Activated gamma-delta T cell treated with Interleukin-2 at 50 U/mL for 16 hours (primary cell): ENCODE results near the gene CAP1.
"Not testable (repeated sequence)": the region's sequence is repeated elsewhere in the genome, so short reads cannot be mapped to it uniquely, and the experiment has no call there.

Experiments
- DNase-seq: peaks from one replicate; pipeline ENCODE4 v3.0.0-alpha.2; 2020

Gene CAP1, protein sequence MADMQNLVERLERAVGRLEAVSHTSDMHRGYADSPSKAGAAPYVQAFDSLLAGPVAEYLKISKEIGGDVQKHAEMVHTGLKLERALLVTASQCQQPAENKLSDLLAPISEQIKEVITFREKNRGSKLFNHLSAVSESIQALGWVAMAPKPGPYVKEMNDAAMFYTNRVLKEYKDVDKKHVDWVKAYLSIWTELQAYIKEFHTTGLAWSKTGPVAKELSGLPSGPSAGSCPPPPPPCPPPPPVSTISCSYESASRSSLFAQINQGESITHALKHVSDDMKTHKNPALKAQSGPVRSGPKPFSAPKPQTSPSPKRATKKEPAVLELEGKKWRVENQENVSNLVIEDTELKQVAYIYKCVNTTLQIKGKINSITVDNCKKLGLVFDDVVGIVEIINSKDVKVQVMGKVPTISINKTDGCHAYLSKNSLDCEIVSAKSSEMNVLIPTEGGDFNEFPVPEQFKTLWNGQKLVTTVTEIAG

DNA sequence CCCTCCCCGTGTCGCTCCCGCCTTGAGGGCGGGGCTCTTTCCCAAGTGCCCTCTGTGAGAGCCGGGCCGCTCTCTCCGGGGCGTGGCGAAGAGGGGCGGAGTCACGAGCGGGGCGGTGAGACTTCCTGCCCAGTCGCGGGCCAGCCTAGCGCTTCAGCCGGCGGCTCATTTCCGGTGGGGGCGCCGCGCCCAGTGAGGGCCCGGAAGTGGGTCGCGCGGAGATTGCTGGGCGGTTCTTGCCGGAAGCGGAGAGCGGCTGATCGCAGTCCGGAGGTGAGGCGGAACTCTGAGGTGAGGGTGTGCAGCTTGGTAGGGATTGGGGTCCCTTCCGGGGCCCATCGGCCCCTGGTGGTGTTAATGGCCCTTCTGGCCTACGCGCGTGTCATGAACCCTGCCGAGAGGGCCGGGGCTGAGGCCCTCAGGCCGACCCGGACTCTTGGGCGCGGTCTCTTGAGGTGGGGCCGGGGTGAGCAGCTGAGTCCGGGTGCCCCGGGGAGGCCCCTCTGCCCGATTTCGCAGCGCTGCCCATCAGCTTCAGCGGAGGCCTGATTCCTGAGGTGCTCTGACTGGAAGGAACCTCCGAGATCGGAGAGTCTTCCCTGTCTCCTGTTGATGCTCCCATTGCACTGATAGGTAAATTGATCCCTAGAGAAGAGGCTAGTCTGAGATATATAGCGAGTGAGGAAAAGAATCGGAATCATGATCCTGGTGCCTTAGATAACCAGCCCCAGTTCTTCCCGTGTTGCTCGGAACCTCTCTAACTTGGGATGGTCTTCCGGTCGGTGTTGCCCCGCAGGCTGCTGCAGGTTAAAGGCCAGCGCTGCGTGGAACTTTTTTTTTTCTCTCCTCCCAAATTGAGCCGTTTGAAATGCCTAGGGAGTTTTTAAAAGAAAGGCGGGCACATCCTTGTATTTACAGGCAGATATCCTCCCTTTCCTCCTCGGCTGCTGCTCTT lies at the start of gene CAP1:
CAP1 (plus strand) TSS at position 219 of the 955 bp plus-strand sequence. CDS start 18,618 bp downstream, outside the sequence.
- peak; percentile 100 for DNase-seq

DNA sequence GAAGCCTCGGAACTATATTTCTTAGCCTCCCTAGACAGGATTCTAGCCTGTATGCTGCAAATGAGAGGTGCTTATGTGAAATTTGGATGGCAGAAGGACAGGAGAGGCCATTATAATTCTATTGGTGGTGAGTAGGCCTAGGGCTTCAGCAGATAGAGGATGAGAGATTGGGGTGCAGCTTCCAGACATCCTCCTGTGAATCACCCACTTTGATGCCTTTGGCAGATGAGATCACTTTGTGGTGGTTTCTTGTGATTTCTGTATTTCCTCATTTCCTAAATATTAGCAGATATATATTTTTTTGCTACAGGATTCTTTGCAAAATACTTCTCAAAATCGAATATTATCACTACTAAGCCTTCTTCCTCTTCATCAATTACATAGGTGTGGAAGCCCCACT lies 48.3 kb upstream of the CAP1 start:
- DNase-seq: no peak

DNA sequence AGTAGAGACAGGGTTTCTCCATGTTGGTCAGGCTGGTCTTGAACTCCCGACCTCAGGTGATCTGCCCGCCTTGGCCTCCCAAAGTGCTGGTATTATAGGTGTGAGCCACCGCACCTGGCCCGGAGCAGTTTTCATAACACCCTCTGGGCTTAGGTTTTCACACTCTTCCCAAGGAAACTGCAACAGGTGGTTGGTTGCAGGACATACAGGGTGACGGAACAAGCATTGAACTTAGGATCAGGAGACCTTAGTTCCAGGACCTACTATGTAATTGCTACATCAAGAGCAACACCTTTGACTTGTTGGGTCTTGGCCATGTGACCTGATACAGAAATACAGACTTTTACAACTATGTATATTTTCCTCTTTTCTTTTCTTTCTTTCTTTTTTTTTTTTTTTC lies 47.6 kb upstream of the CAP1 start:
- DNase-seq: no peak

DNA sequence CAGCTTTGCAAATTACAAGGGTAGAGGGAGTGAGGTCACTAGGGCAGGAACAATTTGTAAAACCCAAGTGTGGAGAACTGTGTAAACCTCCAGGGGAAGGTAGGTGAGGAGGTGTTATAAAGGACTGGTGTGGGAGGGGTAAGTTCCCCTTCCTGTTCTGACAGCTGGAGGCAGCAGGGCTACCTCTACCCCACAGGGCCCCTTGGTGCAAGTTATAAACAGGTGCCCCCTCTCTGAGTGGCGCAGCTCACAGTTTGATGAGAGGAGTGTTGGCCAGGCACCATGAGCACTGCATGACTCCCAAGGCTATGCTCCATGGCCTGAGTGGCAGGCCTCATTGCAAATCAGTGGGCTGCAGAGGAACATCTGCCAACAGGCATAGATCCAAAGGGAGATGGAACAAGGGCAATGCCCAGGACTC lies 44.5 kb upstream of the CAP1 start:
- DNase-seq: peak; percentile 30

DNA sequence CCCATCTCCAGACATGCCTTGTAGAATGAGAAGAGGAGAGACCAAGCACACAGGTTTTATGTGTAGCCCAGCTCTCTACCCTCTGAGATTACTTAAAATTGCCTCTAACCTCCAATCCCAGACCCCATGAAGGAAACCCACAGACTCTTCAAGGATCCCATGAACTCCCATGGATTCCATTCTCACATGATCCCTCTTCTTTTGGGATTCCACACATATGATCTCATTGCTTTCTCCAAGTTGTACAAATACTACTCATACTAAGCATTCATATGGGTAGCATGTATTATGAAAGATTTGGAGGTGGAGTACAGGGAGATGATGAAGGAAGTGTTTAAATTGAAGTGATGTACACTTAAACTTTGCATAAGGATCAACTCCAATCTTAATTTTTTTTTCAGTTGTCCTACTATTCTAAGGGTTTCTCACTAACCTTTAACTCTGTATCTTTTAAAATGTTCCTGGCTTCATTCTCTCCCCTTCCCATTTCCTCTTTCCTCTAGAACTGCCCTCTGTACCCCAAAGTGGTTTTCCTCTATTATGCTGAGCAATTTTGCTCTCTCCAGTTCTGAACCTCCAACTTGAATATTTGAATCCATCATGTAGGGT lies 44.0 kb upstream of the CAP1 start:
- no peak for DNase-seq

DNA sequence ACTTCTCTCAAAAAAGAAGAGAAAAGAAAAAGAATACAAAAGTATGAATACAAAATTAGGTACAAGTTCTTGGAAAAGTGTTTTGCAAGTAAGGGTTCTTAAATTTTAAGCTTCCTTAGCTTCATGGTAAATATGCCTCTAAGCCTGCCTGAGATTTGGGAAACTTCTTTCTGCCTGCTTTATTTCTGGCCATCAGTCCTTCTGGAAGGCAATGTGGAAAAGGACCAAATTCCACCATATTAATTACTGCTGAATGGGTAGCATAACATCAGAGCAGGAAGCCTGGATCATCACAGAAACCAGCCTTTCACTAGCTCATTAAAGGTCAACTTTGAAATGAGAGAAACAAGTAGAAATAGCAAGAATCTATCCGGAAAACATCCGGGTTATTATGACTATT lies 39.1 kb upstream of the CAP1 start:
- no peak for DNase-seq

DNA sequence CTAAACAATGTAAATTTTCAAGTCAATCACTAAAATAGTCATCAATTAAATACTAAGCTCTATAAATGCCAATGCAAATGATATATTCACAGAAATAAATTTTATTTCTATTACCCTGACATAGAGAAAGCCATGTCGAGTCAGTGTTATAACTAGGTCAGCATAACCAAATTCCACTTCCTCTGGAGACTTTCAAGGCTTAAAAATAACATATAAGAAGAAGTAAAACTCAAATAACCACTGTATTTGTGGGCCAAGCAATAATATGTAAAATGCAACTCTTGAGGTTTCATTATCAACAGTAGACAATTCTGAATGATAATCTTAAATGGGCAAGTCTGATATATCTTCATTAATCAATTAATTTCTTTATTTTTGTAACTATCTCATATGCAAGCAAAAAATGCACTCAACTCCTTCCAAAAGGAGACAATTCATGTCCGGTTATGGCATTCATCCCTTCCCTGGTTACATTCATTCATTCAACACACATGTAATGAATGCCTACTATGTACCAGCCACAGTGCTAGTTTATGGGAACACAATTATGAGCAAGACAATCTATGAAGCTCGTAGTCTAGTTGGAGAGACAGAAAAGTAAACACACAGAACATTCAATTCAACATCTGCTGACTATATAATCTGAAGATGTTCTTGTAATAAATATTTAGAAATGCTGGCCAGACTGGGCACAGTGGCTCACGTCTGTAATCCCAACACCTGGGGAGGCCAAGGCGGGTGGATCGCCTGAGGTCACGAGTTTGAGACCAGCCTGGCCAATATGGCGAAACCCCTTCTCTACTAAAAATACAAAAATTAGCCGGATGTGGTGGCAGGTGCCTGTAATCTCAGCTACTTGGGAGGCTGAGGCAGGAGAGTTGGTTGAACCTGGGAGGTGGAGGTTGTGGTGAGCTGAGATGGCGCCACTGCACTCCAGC lies 37.1 kb upstream of the CAP1 start:
- no peak for DNase-seq

DNA sequence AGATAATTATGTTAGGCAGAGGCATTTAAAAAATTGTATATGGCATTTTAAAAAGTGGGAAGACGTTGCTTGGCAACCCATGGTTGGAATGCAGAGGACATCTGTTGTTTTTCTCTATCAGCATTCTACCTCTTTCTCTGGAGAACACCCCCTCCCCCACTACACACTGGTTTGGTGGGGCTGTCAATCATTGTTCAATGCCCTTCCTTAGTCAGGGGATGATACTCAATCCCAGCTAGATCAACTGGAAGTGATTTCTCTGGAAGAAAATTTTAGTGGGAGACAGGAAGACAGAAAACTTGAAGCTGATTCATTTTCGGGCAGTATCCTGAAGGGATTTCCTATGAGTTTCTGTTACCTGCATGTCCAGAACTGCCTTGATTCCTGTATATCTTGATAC lies 35.7 kb upstream of the CAP1 start:
- DNase-seq: no peak

DNA sequence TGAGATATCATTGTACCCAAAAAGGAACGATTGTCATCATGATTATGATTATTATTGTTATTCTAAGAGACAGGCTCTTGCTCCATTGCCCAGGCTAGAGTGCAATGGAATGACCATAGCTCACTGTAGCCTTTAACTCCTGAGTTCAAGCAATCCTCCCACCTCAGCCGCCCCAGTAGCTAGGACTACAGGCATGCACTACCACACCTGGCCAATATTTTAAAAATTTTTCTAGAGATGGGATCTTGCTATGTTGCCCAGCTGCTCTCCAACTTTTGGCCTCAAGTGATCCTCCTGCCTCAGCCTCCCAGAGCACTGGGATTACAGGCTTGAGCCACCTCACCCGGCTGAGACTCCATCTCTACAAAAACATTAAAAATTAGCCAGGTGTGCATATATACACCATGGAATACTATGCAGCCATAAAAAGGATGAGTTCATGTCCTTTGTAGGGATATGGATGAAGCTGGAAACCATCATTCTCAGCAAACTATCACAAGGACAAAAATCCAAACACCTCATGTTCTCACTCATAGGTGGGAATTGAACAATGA lies 33.0 kb upstream of the CAP1 start:
- not testable (repeated sequence) for DNase-seq

DNA sequence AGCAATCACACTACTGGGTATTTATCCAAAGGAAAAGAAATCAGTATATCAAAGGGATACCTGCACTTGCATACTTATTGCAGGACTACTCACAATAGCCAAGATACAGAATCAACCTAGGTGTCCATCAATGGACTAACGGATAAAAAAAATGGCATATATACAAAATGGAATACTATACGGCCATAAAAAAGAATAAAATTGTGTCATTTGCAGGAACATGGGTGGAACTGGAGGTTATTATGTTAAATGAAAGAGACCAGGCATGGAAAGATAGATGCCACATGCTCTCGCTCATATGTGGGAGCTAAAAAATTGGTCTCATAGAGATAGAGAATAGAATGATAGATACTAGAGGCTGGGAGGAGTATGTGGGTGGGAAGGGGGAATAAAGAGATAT lies 29.3 kb upstream of the CAP1 start:
- no peak for DNase-seq

DNA sequence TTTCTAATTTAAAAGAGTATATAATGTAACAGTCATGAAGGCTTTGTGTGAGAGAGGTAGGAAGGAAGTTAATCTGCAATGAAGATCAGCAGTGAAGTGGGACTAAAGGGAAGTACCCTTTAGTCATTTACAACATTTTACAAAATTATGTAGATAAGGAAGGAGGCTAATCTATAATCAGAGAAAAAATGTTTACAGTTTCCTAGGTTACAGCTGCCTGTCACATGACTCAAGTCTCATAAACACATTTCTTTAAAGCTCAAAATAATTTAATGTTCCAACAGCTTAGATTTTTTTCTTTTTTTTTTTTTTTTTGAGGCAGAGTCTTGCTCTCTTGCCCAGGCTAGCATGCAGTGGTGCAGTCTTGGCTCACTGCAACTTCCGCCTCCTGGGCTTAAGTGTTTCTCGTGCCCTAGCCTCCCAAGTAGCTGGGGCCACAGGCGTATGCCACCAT lies 26.2 kb upstream of the CAP1 start:
- DNase-seq: no peak

DNA sequence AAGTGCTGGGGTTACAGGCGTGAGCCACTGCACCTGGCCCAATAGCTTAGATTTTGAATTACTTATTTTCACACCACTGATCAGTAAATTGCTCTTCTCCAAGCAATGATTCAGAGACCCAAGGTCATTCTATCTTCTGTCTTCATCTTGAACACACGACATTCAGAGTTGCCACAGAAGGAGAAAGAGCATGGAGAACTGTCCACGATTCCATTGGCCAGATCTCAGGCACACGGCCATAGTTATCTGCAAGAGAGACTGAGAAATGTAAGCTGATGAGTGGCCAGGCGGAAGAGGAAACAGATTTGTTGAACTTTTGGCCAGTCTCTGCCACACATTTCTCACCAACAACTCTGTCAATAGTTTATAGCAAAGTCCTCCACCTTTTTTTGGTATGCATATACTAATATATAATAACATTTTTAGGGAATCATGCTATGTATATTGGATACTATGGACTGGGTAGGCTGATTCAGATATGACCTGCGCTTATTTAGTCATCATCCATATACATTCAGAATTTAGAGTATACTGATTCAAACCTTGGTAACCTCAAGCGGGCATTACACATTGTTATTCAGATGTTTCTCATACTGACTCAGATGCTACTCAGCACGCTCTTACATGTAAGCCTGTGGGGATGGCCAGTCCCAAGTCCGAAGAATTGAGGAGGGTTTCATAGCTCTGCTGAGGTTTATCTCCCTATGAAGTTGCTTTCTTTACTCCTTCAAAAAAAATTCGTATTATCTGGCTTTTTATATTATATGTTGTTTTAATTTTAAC lies 25.5 kb upstream of the CAP1 start:
- DNase-seq: no peak

DNA sequence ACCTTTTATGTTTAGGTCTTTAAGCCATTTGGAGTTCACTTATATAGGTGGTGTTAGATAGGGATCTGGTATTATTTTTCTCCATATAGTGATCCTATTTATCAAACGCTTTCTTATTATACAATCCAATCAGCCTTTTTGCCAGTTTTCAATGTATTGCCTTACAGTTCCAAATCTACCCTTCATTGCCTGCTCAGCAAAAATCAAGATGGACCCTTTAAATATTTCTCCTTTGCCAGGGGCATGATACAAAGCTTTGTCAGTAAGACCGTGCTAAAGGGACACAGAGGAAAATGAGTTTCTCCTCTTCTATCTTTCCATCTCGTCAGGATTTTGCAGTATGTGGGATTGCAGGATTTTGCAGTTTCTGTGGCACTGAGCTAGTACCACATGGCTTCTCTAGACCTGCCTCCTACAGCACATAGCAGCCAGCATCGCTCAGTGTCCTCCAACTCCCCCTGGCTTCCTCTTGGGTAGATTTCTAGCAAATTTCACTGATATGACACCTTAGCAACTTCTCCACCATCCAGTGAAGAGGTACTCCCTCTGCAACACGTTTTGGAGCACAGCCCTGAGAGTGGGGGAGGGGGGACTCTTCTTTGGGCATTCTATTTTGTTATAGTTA lies 22.5 kb upstream of the CAP1 start:
- no peak for DNase-seq

DNA sequence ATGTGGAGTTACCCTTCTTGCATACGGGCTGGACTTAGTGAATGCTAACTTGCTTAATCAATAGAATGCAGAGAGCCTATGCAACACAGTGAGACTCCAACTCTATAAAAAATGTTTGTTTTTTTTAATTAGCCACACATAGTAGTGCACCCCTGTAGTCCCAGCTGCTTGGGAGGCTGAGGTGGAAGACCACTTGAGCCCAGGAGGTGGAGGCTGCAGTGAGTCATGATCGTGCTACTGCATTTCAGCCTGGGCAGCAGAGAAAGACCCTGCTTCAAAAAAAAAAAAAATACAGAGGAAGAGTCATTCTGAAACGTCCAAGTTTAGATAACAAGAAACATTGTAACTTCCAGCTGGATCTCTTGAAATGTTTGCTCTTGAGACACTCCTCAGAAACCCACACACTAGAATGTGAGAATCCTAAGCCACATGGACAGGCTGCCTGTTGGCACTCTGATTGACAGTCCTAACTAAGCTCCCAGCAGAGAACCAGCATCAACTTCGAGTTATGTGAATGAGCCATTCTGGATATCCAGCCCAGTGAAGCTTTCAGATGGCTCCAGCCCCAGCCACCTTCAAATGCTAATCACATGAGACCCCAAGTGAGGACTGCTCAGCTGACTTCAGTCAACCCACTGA lies 20.0 kb upstream of the CAP1 start:
- DNase-seq: no peak

DNA sequence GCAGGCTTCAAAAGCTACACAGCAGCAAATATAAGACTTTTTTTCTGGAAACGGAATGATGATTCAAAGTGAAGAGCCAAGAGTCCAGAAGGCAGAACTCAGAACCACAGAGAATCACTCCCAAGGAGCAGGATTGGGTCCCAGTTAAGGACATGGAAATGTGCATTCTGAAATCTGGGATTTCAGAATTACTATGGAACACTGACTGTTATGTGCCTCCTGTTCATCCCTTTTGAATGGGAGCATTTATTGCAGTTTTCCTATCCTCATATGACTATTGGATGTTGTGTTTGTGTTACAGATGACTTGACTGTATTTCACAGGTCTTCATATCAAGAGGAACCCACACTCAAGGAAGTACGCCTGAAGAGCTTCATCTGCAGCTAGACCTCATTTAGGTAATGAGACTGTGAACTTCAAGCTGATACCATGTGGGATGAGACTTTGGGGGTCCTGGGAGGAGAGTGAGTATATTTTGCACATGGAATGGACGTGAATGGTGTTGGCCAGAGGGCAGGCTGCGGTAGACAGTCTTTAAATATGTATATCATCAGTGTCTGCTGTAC lies 17.1 kb upstream of the CAP1 start:
- DNase-seq: no peak

DNA sequence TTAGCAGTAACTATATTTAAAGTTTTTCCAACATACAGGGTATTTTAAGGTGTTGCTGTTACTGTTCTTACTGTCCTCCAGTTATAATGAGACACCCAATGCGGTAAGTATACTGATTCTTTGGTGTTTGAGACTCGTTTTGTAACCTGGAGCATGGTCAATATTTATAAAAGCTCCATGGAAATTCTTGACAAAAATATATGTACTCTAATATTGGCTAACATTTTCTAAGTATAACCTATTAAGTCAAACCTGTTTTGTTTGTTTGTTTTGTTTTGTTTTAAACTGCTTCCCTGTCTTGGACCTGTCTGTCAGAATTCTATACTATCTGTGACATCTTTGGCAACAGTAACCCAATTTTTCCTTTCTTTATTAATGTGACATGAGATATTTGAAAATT lies 15.9 kb upstream of the CAP1 start:
- no peak for DNase-seq

DNA sequence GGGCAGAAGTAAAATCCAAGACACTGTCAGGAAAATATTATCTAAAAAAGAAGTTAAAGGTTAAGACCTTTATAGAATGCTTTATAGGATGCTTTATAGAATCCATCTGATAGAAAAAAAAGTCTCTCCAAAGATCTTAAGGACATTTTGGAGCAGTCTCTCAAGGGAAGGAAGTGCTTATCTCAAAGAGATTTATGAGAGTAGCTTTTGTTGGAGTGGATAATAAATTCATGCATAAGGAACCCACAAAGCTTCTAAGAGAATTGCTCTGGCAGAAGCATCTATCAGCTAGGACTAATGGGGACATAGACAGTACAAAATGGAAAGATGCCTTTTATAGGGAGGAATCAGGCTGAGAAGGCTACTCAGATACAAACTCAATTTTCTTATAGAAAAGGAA lies 12.9 kb upstream of the CAP1 start:
- DNase-seq: no peak

DNA sequence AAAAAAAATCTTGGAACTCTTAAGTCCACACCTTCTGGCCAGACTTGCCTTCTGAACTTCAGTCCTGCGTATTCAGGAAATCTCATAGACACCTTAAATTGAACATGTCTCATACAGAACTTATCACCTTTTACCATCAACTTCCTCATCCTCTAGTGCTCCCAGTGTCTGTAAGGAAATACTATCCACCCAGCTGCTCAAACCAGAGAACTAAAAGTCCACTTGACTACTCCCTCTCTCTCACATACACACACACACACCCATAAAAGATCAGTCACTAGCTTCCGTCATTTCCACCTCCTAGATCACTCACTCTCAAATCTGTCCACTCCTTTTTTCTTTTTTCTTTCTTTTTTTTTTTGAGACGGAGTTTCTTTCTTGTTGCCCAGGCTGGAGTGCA lies 10.9 kb upstream of the CAP1 start:
- no peak for DNase-seq

DNA sequence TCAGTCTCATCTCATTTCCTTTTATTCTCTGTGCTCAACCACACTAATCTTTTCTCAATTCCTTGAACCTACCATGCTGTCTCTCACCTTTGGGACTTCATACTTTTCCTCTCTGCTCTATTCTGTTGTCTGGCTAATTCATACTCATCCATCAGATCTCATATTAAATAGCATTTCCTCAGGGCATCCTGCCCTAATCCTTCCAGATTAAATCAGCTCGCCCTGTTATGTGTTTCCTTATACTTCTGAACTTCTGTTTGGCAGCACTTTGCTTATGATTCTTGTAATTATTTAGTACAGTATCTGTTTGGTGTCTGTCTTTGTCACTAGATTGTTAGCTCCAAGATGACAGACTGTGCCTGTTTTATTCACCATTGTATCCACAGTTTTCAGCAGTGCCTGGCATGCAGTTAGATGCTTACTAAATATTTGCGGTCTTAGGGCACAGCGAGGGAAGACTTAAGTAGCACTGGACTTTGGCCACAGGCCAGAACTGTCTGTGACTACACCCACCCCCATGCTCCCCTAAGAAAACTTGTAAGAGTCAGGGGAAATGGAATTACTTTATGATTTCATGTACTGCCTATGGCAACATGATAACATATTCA lies 9.9 kb upstream of the CAP1 start:
- no peak for DNase-seq
